Lower lobe of right lung (tissue), 2 donors: Measurements from ENCODE around the gene SUSD4. TPM values are rescaled to one million over a fixed set of nuclear protein-coding genes. Genes with fewer than 3 reads are reported as not detected.

Experiments
- ATAC-seq, 2 donors: fragments of 200-7000 bp; cut with Tn5 transposase; one replicate each; pipeline ENCODE4 v1.9.1; 2020 to 2022; ENCODE audit warnings: mild to moderate bottlenecking in 2 of 2, moderate library complexity in 2 of 2
- DNase-seq: peaks from one replicate; pipeline ENCODE4 v3.0.0-alpha.2; 2020
- H3K27ac ChIP-seq: fragments of 200-600 bp; one replicate; pipeline ENCODE4 v1.8.0; 2022
- H3K27me3 ChIP-seq: fragments of 200-600 bp; one replicate; pipeline ENCODE4 v1.8.0; 2022; ENCODE audit warnings: low read depth
- H3K36me3 ChIP-seq: fragments of 200-600 bp; one replicate; pipeline ENCODE4 v1.8.0; 2022; ENCODE audit warnings: mild to moderate bottlenecking
- H3K4me1 ChIP-seq: fragments of 200-600 bp; one replicate; pipeline ENCODE4 v1.8.0; 2022
- H3K4me3 ChIP-seq: fragments of 200-600 bp; one replicate; pipeline ENCODE4 v1.8.0; 2022; ENCODE audit warnings: mild to moderate bottlenecking
- H3K9me3 ChIP-seq: fragments of 200-600 bp; one replicate; pipeline ENCODE4 v1.8.0; 2022
- intact Hi-C: fragments of 100-400 bp; cut with DNase I; formaldehyde crosslinking; loops from one replicate; pipeline ENCODE4 v1.11.0; 2022
- total RNA-seq: library from RNA; stranded (reverse); fragmentation: NEBNext Ultra II Directional; extraction: Animal tissue kit (Norgen Biotek cat#: 25700); gene quantifications from one replicate; pipeline ENCODE4 v1.2.1, GENCODE V29; 2021
- TF ChIP-seq, protein P1 (sequence below): fragments of 200-600 bp; IDR thresholded peaks from one replicate; pipeline ENCODE4 v1.8.0; 2022; ENCODE audit warnings: antibody characterized with exemption, mild to moderate bottlenecking
- donor health status: DM: no; HTN: yes; CAD: no; lungs with severe emphysema.

The SUSD4 gene
- total RNA-seq, 1 donor from 2014 or later: 3.7 TPM

DNA sequence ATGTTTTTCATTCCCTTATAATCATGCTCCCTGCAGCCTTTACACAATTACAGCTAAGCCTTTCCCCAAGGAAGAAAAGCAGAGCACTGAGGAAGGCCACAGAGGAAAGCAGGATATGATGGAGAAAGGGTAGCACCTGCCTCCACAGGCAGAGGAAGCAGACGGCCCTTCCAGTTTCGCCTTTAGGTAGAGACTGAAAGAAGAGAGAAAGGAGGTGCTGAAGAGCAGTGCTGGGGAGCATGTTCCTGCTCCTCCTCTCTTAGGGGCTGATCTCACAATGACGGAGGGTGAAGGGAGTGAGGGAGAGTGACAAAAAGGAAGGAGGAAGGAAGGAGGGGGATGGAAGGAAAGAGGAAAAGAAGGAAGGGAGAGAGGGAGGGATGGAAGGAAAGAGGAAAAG, 41.1 kb downstream of the SUSD4 start:
- no peak overlapping the region for H3K27ac ChIP-seq
- no peaks in the 10 kb centered on the region for H3K9me3 ChIP-seq
- intact Hi-C loops: no loop called here
- ATAC-seq (no peak), DNase-seq (no peak)
- no peak overlapping the region for H3K4me3 ChIP-seq
- TF ChIP-seq, protein P1, sequence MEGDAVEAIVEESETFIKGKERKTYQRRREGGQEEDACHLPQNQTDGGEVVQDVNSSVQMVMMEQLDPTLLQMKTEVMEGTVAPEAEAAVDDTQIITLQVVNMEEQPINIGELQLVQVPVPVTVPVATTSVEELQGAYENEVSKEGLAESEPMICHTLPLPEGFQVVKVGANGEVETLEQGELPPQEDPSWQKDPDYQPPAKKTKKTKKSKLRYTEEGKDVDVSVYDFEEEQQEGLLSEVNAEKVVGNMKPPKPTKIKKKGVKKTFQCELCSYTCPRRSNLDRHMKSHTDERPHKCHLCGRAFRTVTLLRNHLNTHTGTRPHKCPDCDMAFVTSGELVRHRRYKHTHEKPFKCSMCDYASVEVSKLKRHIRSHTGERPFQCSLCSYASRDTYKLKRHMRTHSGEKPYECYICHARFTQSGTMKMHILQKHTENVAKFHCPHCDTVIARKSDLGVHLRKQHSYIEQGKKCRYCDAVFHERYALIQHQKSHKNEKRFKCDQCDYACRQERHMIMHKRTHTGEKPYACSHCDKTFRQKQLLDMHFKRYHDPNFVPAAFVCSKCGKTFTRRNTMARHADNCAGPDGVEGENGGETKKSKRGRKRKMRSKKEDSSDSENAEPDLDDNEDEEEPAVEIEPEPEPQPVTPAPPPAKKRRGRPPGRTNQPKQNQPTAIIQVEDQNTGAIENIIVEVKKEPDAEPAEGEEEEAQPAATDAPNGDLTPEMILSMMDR: no peak
- no peaks in the 10 kb centered on the region for H3K4me1 ChIP-seq
- H3K27me3 ChIP-seq: no peaks in the 10 kb centered on the region
- H3K36me3 ChIP-seq: no peaks in the 10 kb centered on the region

DNA sequence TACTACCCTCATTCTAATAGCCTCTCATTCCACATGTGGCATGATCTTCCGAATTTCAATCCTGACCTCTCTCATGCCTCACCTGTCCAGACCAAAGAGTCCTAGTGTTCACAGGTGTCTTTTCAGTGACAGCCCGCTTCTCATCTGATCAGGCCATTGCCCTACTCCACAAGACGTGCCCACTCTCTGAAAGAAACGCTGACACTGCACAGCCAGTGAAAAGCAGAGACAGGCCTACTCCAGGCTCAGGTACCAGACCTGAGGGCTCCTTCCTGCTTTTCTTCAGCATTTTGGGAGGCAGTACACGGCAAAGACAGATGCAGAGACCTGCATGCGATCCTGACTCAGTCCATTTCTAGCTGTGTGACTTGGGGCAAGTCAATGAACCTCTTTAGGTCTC, 43.0 kb downstream of the SUSD4 start:
- no peak overlapping the region for H3K4me3 ChIP-seq
- no peaks in the 10 kb centered on the region for H3K36me3 ChIP-seq
- intact Hi-C loops: no loop called here
- H3K27me3 ChIP-seq: no peaks in the 10 kb centered on the region
- TF ChIP-seq, protein P1: no peak
- DNase-seq (no peak), ATAC-seq (no peak)
- H3K4me1 ChIP-seq: no peaks in the 10 kb centered on the region
- no peak overlapping the region for H3K27ac ChIP-seq
- no peaks in the 10 kb centered on the region for H3K9me3 ChIP-seq

DNA sequence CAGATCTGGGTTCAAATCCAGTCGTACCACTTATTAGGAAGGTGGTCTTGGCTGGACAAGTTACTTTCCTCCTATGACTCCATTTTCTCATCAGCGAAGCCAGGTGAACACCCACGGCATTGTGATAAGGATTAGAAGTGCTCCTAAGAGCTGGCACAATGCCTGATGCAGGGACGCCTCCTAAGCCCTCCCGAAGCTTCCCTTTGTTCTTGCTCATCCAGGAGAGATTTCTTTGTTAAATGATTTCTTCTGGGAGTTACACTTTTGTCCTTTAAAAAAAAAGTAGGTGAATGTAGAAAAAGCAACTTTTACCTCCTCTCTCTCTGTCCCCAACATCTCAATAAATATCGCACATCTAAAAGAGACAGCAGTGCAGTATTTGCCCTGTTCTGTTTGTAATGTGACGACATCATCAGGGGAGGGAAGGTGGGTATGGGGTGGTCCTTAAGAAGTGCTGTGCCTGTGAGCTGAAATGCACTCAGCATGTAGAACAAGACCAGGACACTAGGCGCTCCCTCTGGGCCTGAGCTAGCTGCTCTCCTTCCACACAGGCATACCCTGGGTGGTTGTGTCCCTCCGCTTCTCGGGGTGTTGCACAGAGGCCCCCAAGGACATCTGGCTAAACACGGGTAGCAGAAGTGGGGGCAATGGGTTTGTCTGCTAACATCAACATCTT, 43.9 kb downstream of the SUSD4 start:
- intact Hi-C loops: no loop called here
- Histone ChIP-seq H3K27me3 (no peaks in the 10 kb centered on the region), H3K27ac (no peak overlapping the region), H3K9me3 (no peaks in the 10 kb centered on the region), H3K36me3 (no peaks in the 10 kb centered on the region), H3K4me1 (no peaks in the 10 kb centered on the region), H3K4me3 (no peak overlapping the region)
- ATAC-seq: peak in 1 of 2 donors; percentile 15
- DNase-seq: no peak
- TF ChIP-seq, protein P1: no peak

DNA sequence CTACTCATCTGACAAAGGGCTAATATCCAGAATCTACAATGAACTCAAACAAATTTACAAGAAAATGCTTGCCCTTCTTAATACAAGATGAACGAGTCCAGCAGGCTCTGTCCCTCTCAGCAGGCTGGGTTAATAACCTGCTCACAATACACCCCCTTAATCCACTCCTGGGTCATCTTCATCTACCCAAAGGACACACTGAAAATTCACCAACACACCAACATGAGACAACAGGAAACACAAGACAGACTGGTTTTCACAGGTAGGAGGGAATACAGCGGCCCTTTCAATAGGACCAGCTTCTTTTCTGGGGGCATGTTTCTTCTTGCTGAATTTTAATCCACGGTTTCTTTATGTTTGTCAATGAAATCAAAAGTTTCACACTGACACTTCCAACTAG, 44.6 kb downstream of the SUSD4 start:
- TF ChIP-seq, protein P1: no peak
- no peak for DNase-seq
- Histone ChIP-seq H3K9me3 (no peaks in the 10 kb centered on the region), H3K4me1 (no peaks in the 10 kb centered on the region), H3K4me3 (no peak overlapping the region), H3K36me3 (no peaks in the 10 kb centered on the region), H3K27me3 (no peaks in the 10 kb centered on the region), H3K27ac (no peak overlapping the region)
- ATAC-seq: no peak
- intact Hi-C loops: no loop called here

DNA sequence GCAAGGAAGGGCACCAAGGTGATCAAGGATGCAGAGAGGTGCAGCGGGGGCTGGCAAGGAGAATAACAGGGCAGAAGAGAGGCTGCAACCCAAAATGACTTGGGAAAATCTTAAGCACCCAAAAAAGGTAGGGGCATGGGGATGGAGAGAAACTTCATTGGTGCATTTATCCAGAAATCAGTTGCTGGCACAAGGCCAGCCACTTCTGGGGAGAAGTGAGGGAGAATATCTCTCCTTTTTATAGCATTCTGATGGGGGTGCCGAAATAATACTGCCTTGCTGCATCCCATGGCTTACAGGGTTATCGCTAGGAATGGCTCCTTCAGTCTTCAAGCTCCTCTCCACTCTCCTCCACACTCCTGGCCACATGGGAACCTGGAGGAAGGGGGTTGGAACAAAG, 47.9 kb downstream of the SUSD4 start:
- H3K27me3 ChIP-seq: no peaks in the 10 kb centered on the region
- DNase-seq: no peak
- H3K36me3 ChIP-seq: no peaks in the 10 kb centered on the region
- H3K27ac ChIP-seq: no peak overlapping the region
- no peaks in the 10 kb centered on the region for H3K4me1 ChIP-seq
- no peaks in the 10 kb centered on the region for H3K9me3 ChIP-seq
- TF ChIP-seq, protein P1: no peak
- H3K4me3 ChIP-seq: no peak overlapping the region
- ATAC-seq: no peak
- intact Hi-C loops: no loop called here
